HG03565 (cell line): ENCODE measurements around the gene ANKRD27.
"Not testable (repeated sequence)": the region's sequence is repeated elsewhere in the genome, so short reads cannot be mapped to it uniquely, and the experiment has no call there.

Source experiments
- ATAC-seq: cut with Tn5 transposase; IDR thresholded peaks from one replicate; pipeline ENCODE4 v1.9.1; 2021; ENCODE audit warnings: mild to moderate bottlenecking, moderate library complexity; ENCODE audit not compliant: unreplicated experiment

Gene ANKRD27

GRCh38 chr19:32674931-32675719, at the start of gene ANKRD27:
Gene ANKRD27 (minus strand): TSS chr19:32675180. CDS start chr19:32659015, 16,165 bp downstream.
- peak; percentile 97 for ATAC-seq

GRCh38 chr19:32720936-32721250, 45.9 kb upstream of the ANKRD27 start:
- ATAC-seq: no peak

- no peak for ATAC-seq
Measured at GRCh38 chr19:32720216-32720935, 45.4 kb upstream of the ANKRD27 start.

- no peak for ATAC-seq
Measured at GRCh38 chr19:32719611-32720059, 44.7 kb upstream of the ANKRD27 start, which contains the start of gene TDRD12. Gene TDRD12 (plus strand): TSS chr19:32719767. CDS start chr19:32720073, 306 bp downstream.

GRCh38 chr19:32718286-32718685, 43.3 kb upstream of the ANKRD27 start:
- ATAC-seq: no peak

GRCh38 chr19:32717496-32717895, 42.5 kb upstream of the ANKRD27 start:
- no peak for ATAC-seq

GRCh38 chr19:32716203-32716602, 41.2 kb upstream of the ANKRD27 start:
- not testable (repeated sequence) for ATAC-seq

GRCh38 chr19:32711747-32712146, 36.8 kb upstream of the ANKRD27 start:
- no peak for ATAC-seq

- ATAC-seq: no peak
Measured at GRCh38 chr19:32709032-32709431, 34.1 kb upstream of the ANKRD27 start.

GRCh38 chr19:32708457-32708856, 33.5 kb upstream of the ANKRD27 start:
- ATAC-seq: no peak

- ATAC-seq: not testable (repeated sequence)
Measured at GRCh38 chr19:32704006-32704405, 29.0 kb upstream of the ANKRD27 start.

- ATAC-seq: no peak
Measured at GRCh38 chr19:32702010-32702409, 27.0 kb upstream of the ANKRD27 start.

GRCh38 chr19:32700129-32700528, 25.1 kb upstream of the ANKRD27 start:
- ATAC-seq: not testable (repeated sequence)

- not testable (repeated sequence) for ATAC-seq
Measured at GRCh38 chr19:32696771-32697170, 21.8 kb upstream of the ANKRD27 start.

- not testable (repeated sequence) for ATAC-seq
Measured at GRCh38 chr19:32695506-32695905, 20.5 kb upstream of the ANKRD27 start.

GRCh38 chr19:32694851-32695250, 19.9 kb upstream of the ANKRD27 start:
- not testable (repeated sequence) for ATAC-seq

- ATAC-seq: not testable (repeated sequence)
Measured at GRCh38 chr19:32694316-32694715, 19.3 kb upstream of the ANKRD27 start.

- ATAC-seq: not testable (repeated sequence)
Measured at GRCh38 chr19:32693151-32694108, 18.4 kb upstream of the ANKRD27 start.

- no peak for ATAC-seq
Measured at GRCh38 chr19:32692727-32693061, 17.7 kb upstream of the ANKRD27 start.

- ATAC-seq: peak; percentile 39
Measured at GRCh38 chr19:32691952-32692726, 17.2 kb upstream of the ANKRD27 start.
